GM12878 (cell line): ENCODE results near the gene RAB34. TPM values are rescaled to one million over a fixed set of nuclear protein-coding genes. Genes with fewer than 3 reads are reported as not detected.

ENCODE experiments used
- ATAC-seq: fragments of 200-7000 bp; cut with Tn5 transposase; 3 replicates; pipeline ENCODE4 v1.9.1; 2020; ENCODE audit warnings: mild to moderate bottlenecking, moderate library complexity
- BruUV-seq: library from RNA; stranded (reverse); fragments of 400-500 nt; replicated peaks from 2 replicates; lab custom pipeline; 2021; lab: Mats Ljungman, UMichigan
- CTCF ChIA-PET: fragments of 300-600 bp; sonication (Branson Sonifier 250); formaldehyde crosslinking; extraction: SDS; loops from one replicate; lab custom pipeline; 2021; ENCODE audit warnings: inconsistent platforms; lab: Yijun Ruan, JAX
- POLR2A ChIA-PET: fragments of 350-600 bp; formaldehyde crosslinking; extraction: SDS; loops from one replicate; lab custom pipeline; 2021; ENCODE audit warnings: inconsistent platforms; lab: Charles Lee
- RAD21 ChIA-PET: fragments of 300-600 bp; sonication (Branson Sonifier 250); formaldehyde crosslinking; loops from one replicate; lab custom pipeline; 2023; ENCODE audit warnings: antibody characterized with exemption; ENCODE audit not compliant: unreplicated experiment; lab: Charles Lee
- SMC1A ChIA-PET: fragments of 300-600 bp; sonication (Branson Sonifier 250); formaldehyde crosslinking; loops from one replicate; lab custom pipeline; 2023; ENCODE audit not compliant: unreplicated experiment, uncharacterized antibody; lab: Charles Lee
- DNase-seq: peaks from one replicate; pipeline ENCODE4 v3.0.0-alpha.2; 2011; ENCODE audit warnings: low read depth, low spot score
- FAIRE-seq: peaks from 3 replicates; lab custom pipeline; 2011; peaks lifted over from hg19 to GRCh38; lab: Jason Lieb, UNC
- H2AFZ ChIP-seq: 2 replicates; pipeline ENCODE4 v1.6.0; 2011; ENCODE audit warnings: low read depth, low read length, control low read depth; ENCODE audit not compliant: control insufficient read depth
- H3K27ac ChIP-seq: 2 replicates; pipeline ENCODE4 v1.5.1; 2011; ENCODE audit warnings: control low read depth; ENCODE audit not compliant: control insufficient read depth, insufficient read depth
- H3K27me3 ChIP-seq, 2 experiments: replicated peaks in 1 of 2; 2 replicates each; pipeline versions ENCODE4 v1.6.0 to v1.6.1; 2011; ENCODE audit warnings: low read length in 1 of 2; ENCODE audit not compliant: control insufficient read depth in 2 of 2, insufficient read depth in 2 of 2
- H3K36me3 ChIP-seq, 2 experiments: 2 replicates each; pipeline ENCODE4 v1.5.1; 2011; ENCODE audit warnings: low read length in 1 of 2; ENCODE audit not compliant: control insufficient read depth in 2 of 2, insufficient read depth in 2 of 2
- H3K4me1 ChIP-seq: 2 replicates; pipeline ENCODE4 v1.6.1; 2011; ENCODE audit warnings: mild to moderate bottlenecking, low read length, moderate library complexity, mixed read lengths; ENCODE audit not compliant: control insufficient read depth, insufficient read depth
- H3K4me2 ChIP-seq: 2 replicates; pipeline ENCODE4 v1.6.0; 2011; ENCODE audit warnings: control low read depth; ENCODE audit not compliant: control insufficient read depth, insufficient read depth
- H3K4me3 ChIP-seq: fragments of 200-600 bp; sonication (generic); 2 replicates; pipeline ENCODE4 v1.5.1; 2016
- H3K79me2 ChIP-seq: 2 replicates; pipeline ENCODE4 v1.6.0; 2011; ENCODE audit warnings: low read length; ENCODE audit not compliant: control insufficient read depth, insufficient read depth
- H3K9ac ChIP-seq: 2 replicates; pipeline ENCODE4 v1.8.0; 2011; ENCODE audit warnings: low read length, control low read depth, mixed read lengths; ENCODE audit not compliant: control insufficient read depth, insufficient read depth
- H3K9me3 ChIP-seq: replicated peaks from 3 replicates; pipeline ENCODE4 v1.5.1; 2011; ENCODE audit warnings: mild to moderate bottlenecking, low read length; ENCODE audit not compliant: control insufficient read depth, insufficient read depth
- H4K20me1 ChIP-seq: 2 replicates; pipeline ENCODE4 v1.6.0; 2011; ENCODE audit not compliant: control insufficient read depth, insufficient read depth
- BCLAF1 ChIP-seq: fragments of 450-650 bp; IDR thresholded peaks from 2 replicates; pipeline ENCODE4 v1.6.1; 2017; ENCODE audit warnings: antibody characterized with exemption, mild to moderate bottlenecking, moderate library complexity
- BMI1 ChIP-seq: fragments of 450-650 bp; IDR thresholded peaks from 2 replicates; pipeline ENCODE4 v1.6.1; 2016; ENCODE audit warnings: mild to moderate bottlenecking, moderate library complexity, borderline replicate concordance
- BRCA1 ChIP-seq: IDR thresholded peaks from 2 replicates; pipeline ENCODE4 v1.6.1; 2011; ENCODE audit warnings: low read depth, low read length, improper control_type of control experiment
- CHD2 ChIP-seq: IDR thresholded peaks from 2 replicates; pipeline ENCODE4 v1.6.1; 2011; ENCODE audit warnings: low read depth, low read length, improper control_type of control experiment, borderline replicate concordance
- EGR1 ChIP-seq, 2 experiments: IDR thresholded peaks; 1 replicate in 1 of 2; 2 replicates in 1 of 2; pipeline ENCODE4 v1.6.1; 2011 to 2012; ENCODE audit warnings: low read depth in 2 of 2, low read length in 2 of 2, borderline replicate concordance in 1 of 2, mild to moderate bottlenecking in 1 of 2, moderate library complexity in 1 of 2
- ETV6 ChIP-seq, 2 experiments: fragments of 450-650 bp in 1 of 2; IDR thresholded peaks in 1 of 2; conservative IDR thresholded peaks in 1 of 2; 2 replicates each; pipeline ENCODE4 v1.6.1; 2014; ENCODE audit warnings: antibody characterized with exemption in 1 of 2, borderline replicate concordance in 1 of 2, low read depth in 1 of 2, mild to moderate bottlenecking in 1 of 2, moderate library complexity in 1 of 2
- FOS ChIP-seq: IDR thresholded peaks from 3 replicates; pipeline ENCODE4 v1.6.1; 2011; ENCODE audit warnings: borderline replicate concordance; ENCODE audit not compliant: insufficient read length; ENCODE audit errors: extremely low read depth
- NR2C1 ChIP-seq: fragments of 450-650 bp; IDR thresholded peaks from 2 replicates; pipeline ENCODE4 v1.6.1; 2017; ENCODE audit warnings: antibody characterized with exemption, mild to moderate bottlenecking, moderate library complexity
- NR2F1 ChIP-seq: fragments of 450-650 bp; conservative IDR thresholded peaks from 2 replicates; pipeline ENCODE4 v1.6.1; 2017; ENCODE audit warnings: mild to moderate bottlenecking
- PAX8 ChIP-seq: fragments of 450-650 bp; IDR thresholded peaks from 2 replicates; pipeline ENCODE4 v1.6.1; 2017; ENCODE audit warnings: mild to moderate bottlenecking, moderate library complexity
- POLR2A ChIP-seq: IDR thresholded peaks from 2 replicates; pipeline ENCODE4 v1.6.1; 2011; ENCODE audit warnings: low read depth, mild to moderate bottlenecking, low read length
- YBX1 ChIP-seq: fragments of 450-650 bp; IDR thresholded peaks from 2 replicates; pipeline ENCODE4 v1.6.1; 2016; ENCODE audit warnings: antibody characterized with exemption
- WGBS: methylation state at CpG from one replicate; pipeline ENCODE4 v1.1.6; 2016; ENCODE audit warnings: low lambda C conversion rate; ENCODE audit not compliant: insufficient replicate concordance, insufficient coverage; ENCODE audit errors: missing lambda C conversion rate; 5-methylcytosine and 5-hydroxymethylcytosine counted together
- in situ Hi-C: fragments of 300-500 bp; cut with MboI; formaldehyde crosslinking; loops from 9 replicates; pipeline ENCODE4 v1.14.3; 2018; ENCODE audit warnings: mixed read lengths
- intact Hi-C: fragments of 100-400 bp; cut with micrococcal nuclease; formaldehyde crosslinking; loops from one replicate; pipeline ENCODE4 v1.14.2; 2022; ENCODE audit not compliant: unreplicated experiment
- polyA plus RNA-seq, 11 experiments: library from polyadenylated mRNA; depleted of rRNA in 4 of 11; unstranded in 6 of 11; stranded (reverse) in 5 of 11; fragments of >200 nt; fragmentation: Nextera tagmentation in 4 of 11; fragmentation: Illumina TruSeq in 1 of 11; extraction: Ambion mirVana in 4 of 11; extraction: Trizol in 1 of 11; gene quantifications; 1 replicate in 1 of 11; 2 replicates in 10 of 11; pipeline versions ENCODE4 v1.2.1 to v1.2.3, GENCODE V29; 2011 to 2016; ENCODE audit warnings: inconsistent platforms in 2 of 11, missing spikeins in 2 of 11, low read depth in 1 of 11
- total RNA-seq, 4 experiments: library from RNA; depleted of rRNA in 3 of 4; stranded (reverse); fragments of >200 nt in 3 of 4; fragmentation: Illumina TruSeq in 1 of 4; extraction: Trizol in 1 of 4; gene quantifications; 2 replicates each; pipeline versions ENCODE4 v1.2.1 to v1.2.3, GENCODE V29; 2013 to 2021

The RAB34 gene
- total and polyA plus RNA-seq, 10 of the 15 experiments (the other 5 are each of a cell fraction or from before 2014, with no cell fraction given): 0.37 to 46.4 (median 32.8) TPM

- peak overlapping the region; percentile 66 for H3K4me2 ChIP-seq
- peak overlapping the region; percentile 40 for H2AFZ ChIP-seq
- H3K4me1 ChIP-seq: peaks cover 11% of the 10 kb centered on the region
- ChIA-PET RAD21 (no interaction called here), POLR2A (interaction anchor here (1.0 kb wide), 2 partner anchors 12 to 72 kb away, joined by 3 read pairs; partner anchors contain the start of gene BLTP2), CTCF (no interaction called here), SMC1A (interaction anchor here (1.2 to 1.4 kb wide), 2 partner anchors 10 to 55 kb away, joined by 3 to 6 read pairs; partner anchors contain the start of genes SDF2 and SUPT6H)
- peak overlapping the region; percentile 64; the same call in 1 of the 2 replicates for H3K9ac ChIP-seq
- peak overlapping the region; percentile 37; the same call in 1 of the 2 replicates for H3K4me3 ChIP-seq
- peaks cover 26% of the 10 kb centered on the region for H3K79me2 ChIP-seq
- intact Hi-C loops: loop anchor here (5.0 to 10.0 kb wide), 2 partner anchors 55 to 162 kb away; partner anchors contain the start of genes SDF2, SUPT6H and UNC119
- TF ChIP-seq BMI1: no peak
- TF ChIP-seq PAX8: no peak
- TF ChIP-seq POLR2A: 0 out of 2 replicates have a peak, but pooled peaks have one; percentile 34
- TF ChIP-seq NR2C1: no peak
- no TSS peak for BruUV-seq
- FAIRE-seq (no peak), DNase-seq (no peak), ATAC-seq (no peak)
- WGBS: 36% methylated on average over 46 of the region's 63 CpGs
- H3K36me3 ChIP-seq: peaks cover 0 to 3% of the 10 kb centered on the region in 2 experiments; a peak in 2 of 4 replicates
- in situ Hi-C loops: no loop called here
- H3K27me3 ChIP-seq: no peaks in the 10 kb centered on the region
- H3K9me3 ChIP-seq: no peaks in the 10 kb centered on the region
- no peak overlapping the region for H3K27ac ChIP-seq
- H4K20me1 ChIP-seq: no peaks in the 10 kb centered on the region
Measured at GRCh38 chr17:28716740-28717577, 709 bp downstream of the RAB34 start.

- H3K9me3 ChIP-seq: no peaks in the 10 kb centered on the region
- FAIRE-seq: no peak
- H2AFZ ChIP-seq: no peak overlapping the region
- H3K36me3 ChIP-seq: no peaks in the 10 kb centered on the region; a peak in 1 of 4 replicates
- CTCF ChIA-PET: interaction anchor here (1.6 kb wide), 1 partner anchor 68 kb away, joined by 6 read pairs; no protein-coding TSS in a partner anchor
- SMC1A ChIA-PET: interaction anchor here (0.6 kb wide), 1 partner anchor 10 kb away, joined by 3 read pairs; no protein-coding TSS in a partner anchor
- in situ Hi-C loops: no loop called here
- H3K4me2 ChIP-seq: no peak overlapping the region
- 91% methylated on average over 2 of the region's 2 CpGs for WGBS
- H4K20me1 ChIP-seq: no peaks in the 10 kb centered on the region
- no peak overlapping the region for H3K27ac ChIP-seq
- no peak for ATAC-seq
- H3K9ac ChIP-seq: no peak overlapping the region
- peaks cover 10% of the 10 kb centered on the region for H3K79me2 ChIP-seq
- RAD21 ChIA-PET: no interaction called here
- H3K4me3 ChIP-seq: no peak overlapping the region
- POLR2A ChIA-PET: no interaction called here
- no peaks in the 10 kb centered on the region for H3K27me3 ChIP-seq
- no peak for DNase-seq
- no TSS peak for BruUV-seq
- intact Hi-C loops: loop anchor here (5.0 to 10.0 kb wide), 2 partner anchors 53 to 160 kb away; partner anchors contain the start of genes SDF2, SUPT6H and UNC119
- peaks cover 14% of the 10 kb centered on the region for H3K4me1 ChIP-seq
- no peak for TF ChIP-seq FOS
- TF ChIP-seq ETV6 (conservative IDR thresholded peaks at IDR 0.05 in 1 of 2, IDR thresholded peaks at IDR 0.05 in 1 of 2; ENCODE audit: borderline replicate concordance in 1 of 2, low read depth in 1 of 2): no peak
- no peak for TF ChIP-seq BRCA1
- no peak for TF ChIP-seq BCLAF1
- no peak for TF ChIP-seq YBX1
- no peak for TF ChIP-seq EGR1 (IDR thresholded peaks at IDR 0.05; ENCODE audit: borderline replicate concordance in 1 of 2, low read depth in 2 of 2, low read length in 2 of 2)
- TF ChIP-seq NR2F1: no peak
- TF ChIP-seq CHD2: no peak
Measured at GRCh38 chr17:28715217-28715616, 2.5 kb downstream of the RAB34 start.
